PC-3 (cell line): ENCODE data around the gene SIDT1.

ENCODE experiments used
- CTCF ChIP-seq: fragments of 300-600 bp; sonication (generic); conservative IDR thresholded peaks from 2 replicates; pipeline ENCODE4 v1.5.1; 2017; ENCODE audit warnings: antibody characterized with exemption, low read depth, mild to moderate bottlenecking, low read length
- EZH2 ChIP-seq: fragments of 300-600 bp; sonication (generic); IDR thresholded peaks from one replicate; pipeline ENCODE4 v1.6.1; 2017; ENCODE audit warnings: antibody characterized with exemption, mild to moderate bottlenecking, low read length; ENCODE audit not compliant: unreplicated experiment

DNA sequence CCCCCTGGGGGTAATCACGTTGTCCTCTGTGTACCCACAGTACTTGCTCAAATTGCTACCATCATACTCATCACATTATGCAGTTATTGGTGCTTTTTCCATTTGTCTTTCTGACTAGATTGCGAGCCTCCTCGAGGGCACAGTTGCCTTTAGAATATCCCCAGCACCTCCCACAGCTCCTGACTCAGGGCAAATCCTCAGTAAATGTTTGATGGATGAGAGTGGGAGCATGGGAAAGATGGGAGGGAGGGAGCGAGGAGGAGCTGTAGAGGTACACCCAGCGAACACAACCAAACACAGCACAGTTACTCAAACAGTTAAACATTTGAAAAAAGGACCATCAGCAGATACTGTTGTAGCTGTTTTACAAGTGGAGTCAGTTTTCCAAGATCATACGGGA lies 27.9 kb downstream of the SIDT1 start:
- TF ChIP-seq CTCF = no peak
- TF ChIP-seq EZH2 = no peak
